Liver (tissue), 9 donors: ENCODE data around the gene ABCA12. TPM values are rescaled to one million over a fixed set of nuclear protein-coding genes. Genes with fewer than 3 reads are reported as not detected.

Experiments
- DNase-seq: peaks from one replicate; pipeline ENCODE4 v3.0.0-alpha.2; 2017; ENCODE audit warnings: low spot score
- H3K27ac ChIP-seq, 2 donors: one replicate each; pipeline ENCODE4 v1.7.0; 2013; ENCODE audit warnings: inconsistent platforms in 2 of 2, low read length in 2 of 2, control low read depth in 1 of 2, low read depth in 1 of 2, mild to moderate bottlenecking in 1 of 2
- H3K27me3 ChIP-seq, 4 donors: one replicate each; pipeline versions ENCODE4 v1.6.1 to v1.7.0; 2013; ENCODE audit warnings: low read length in 3 of 4, inconsistent platforms in 1 of 4, mild to moderate bottlenecking in 1 of 4, moderate library complexity in 1 of 4; ENCODE audit not compliant: control insufficient read depth in 4 of 4, insufficient read depth in 4 of 4
- H3K36me3 ChIP-seq, 4 donors: one replicate each; pipeline versions ENCODE4 v1.6.1 to v1.7.0; 2013; ENCODE audit warnings: low read length in 3 of 4, mild to moderate bottlenecking in 3 of 4, low read depth in 1 of 4, moderate library complexity in 1 of 4; ENCODE audit not compliant: control insufficient read depth in 4 of 4, insufficient read depth in 3 of 4
- H3K4me1 ChIP-seq, 4 donors: one replicate each; pipeline versions ENCODE4 v1.6.1 to v1.7.0; 2013; ENCODE audit warnings: low read length in 3 of 4, mild to moderate bottlenecking in 3 of 4, moderate library complexity in 1 of 4; ENCODE audit not compliant: control insufficient read depth in 4 of 4, insufficient read depth in 4 of 4
- H3K4me3 ChIP-seq, 3 donors: one replicate each; pipeline versions ENCODE4 v1.6.1 to v1.7.0; 2013; ENCODE audit warnings: low read length in 3 of 3, control low read depth in 1 of 3, low read depth in 1 of 3, mild to moderate bottlenecking in 1 of 3
- H3K9ac ChIP-seq, 2 donors: one replicate each; pipeline ENCODE4 v1.7.0; 2013; ENCODE audit warnings: low read length in 2 of 2, mild to moderate bottlenecking in 2 of 2, moderate library complexity in 2 of 2, control low read depth in 1 of 2, low read depth in 1 of 2
- H3K9me3 ChIP-seq, 4 donors: one replicate each; pipeline versions ENCODE4 v1.6.1 to v1.7.0; 2013; ENCODE audit warnings: low read length in 3 of 4; ENCODE audit not compliant: control insufficient read depth in 4 of 4
- ATF3 ChIP-seq: IDR thresholded peaks from 2 replicates; pipeline ENCODE4 v1.6.1; 2016; ENCODE audit warnings: antibody characterized with exemption
- CTCF ChIP-seq: fragments of 150-350 bp; IDR thresholded peaks from 2 replicates; pipeline ENCODE4 v1.5.1; 2017; ENCODE audit warnings: improper control_type of control experiment, low read depth, low read length; ENCODE audit not compliant: missing input control
- EGR1 ChIP-seq, 2 donors: IDR thresholded peaks; 2 replicates each; pipeline ENCODE4 v1.6.1; 2016 to 2018; ENCODE audit warnings: antibody characterized with exemption in 2 of 2, low read depth in 2 of 2
- FOXA1 ChIP-seq: IDR thresholded peaks from 2 replicates; pipeline ENCODE4 v1.6.1; 2016; ENCODE audit warnings: antibody characterized with exemption
- FOXA2 ChIP-seq: IDR thresholded peaks from 2 replicates; pipeline ENCODE4 v1.6.1; 2016; ENCODE audit warnings: antibody characterized with exemption
- GABPA ChIP-seq, 2 donors: IDR thresholded peaks in 1 of 2; conservative IDR thresholded peaks in 1 of 2; 2 replicates each; pipeline ENCODE4 v1.6.1; 2016; ENCODE audit warnings: antibody characterized with exemption in 2 of 2, mild to moderate bottlenecking in 1 of 2, moderate library complexity in 1 of 2
- HNF4A ChIP-seq, 2 donors: conservative IDR thresholded peaks; 2 replicates each; pipeline ENCODE4 v1.6.1; 2016; ENCODE audit warnings: antibody characterized with exemption in 2 of 2, mild to moderate bottlenecking in 2 of 2
- HNF4G ChIP-seq: IDR thresholded peaks from 2 replicates; pipeline ENCODE4 v1.6.1; 2016; ENCODE audit warnings: antibody characterized with exemption
- JUND ChIP-seq, 2 donors: IDR thresholded peaks; 2 replicates each; pipeline ENCODE4 v1.6.1; 2016; ENCODE audit warnings: antibody characterized with exemption in 2 of 2
- MAX ChIP-seq: IDR thresholded peaks from 2 replicates; pipeline ENCODE4 v1.6.1; 2016; ENCODE audit warnings: antibody characterized with exemption
- NR2F2 ChIP-seq: IDR thresholded peaks from 2 replicates; pipeline ENCODE4 v1.6.1; 2016; ENCODE audit warnings: antibody characterized with exemption
- RAD21 ChIP-seq, 2 donors: IDR thresholded peaks; 2 replicates each; pipeline ENCODE4 v1.6.1; 2016; ENCODE audit warnings: antibody characterized with exemption in 2 of 2, mild to moderate bottlenecking in 2 of 2
- RXRA ChIP-seq, 2 donors: IDR thresholded peaks; 2 replicates each; pipeline ENCODE4 v1.6.1; 2017 to 2018; ENCODE audit warnings: antibody characterized with exemption in 2 of 2, mild to moderate bottlenecking in 1 of 2
- SP1 ChIP-seq: IDR thresholded peaks from 2 replicates; pipeline ENCODE4 v1.6.1; 2018; ENCODE audit warnings: antibody characterized with exemption, mild to moderate bottlenecking
- TAF1 ChIP-seq: conservative IDR thresholded peaks from 2 replicates; pipeline ENCODE4 v1.6.1; 2016; ENCODE audit warnings: antibody characterized with exemption, mild to moderate bottlenecking
- YY1 ChIP-seq: IDR thresholded peaks from 2 replicates; pipeline ENCODE4 v1.6.1; 2016; ENCODE audit warnings: antibody characterized with exemption, mild to moderate bottlenecking
- ZBTB33 ChIP-seq: IDR thresholded peaks from 2 replicates; pipeline ENCODE4 v1.6.1; 2016; ENCODE audit warnings: antibody characterized with exemption
- WGBS: extraction: QIAGEN DNeasy Blood & Tissue Kit; methylation state at CpG from one replicate; pipeline ENCODE4 v1.1.7; 2013; 5-methylcytosine and 5-hydroxymethylcytosine counted together
- polyA plus RNA-seq, 2 donors: library from polyadenylated mRNA; stranded (reverse) in 1 of 2; unstranded in 1 of 2; fragments of 200-250 nt in 1 of 2; fragments of >200 nt in 1 of 2; fragmentation: Nextera tagmentation in 1 of 2; extraction: Ambion mirVana in 1 of 2; gene quantifications; one replicate each; pipeline versions ENCODE4 v1.2.1 to v1.2.3, GENCODE V29; 2013 to 2015
- total RNA-seq, 2 donors: library from RNA; depleted of rRNA; stranded (reverse); fragments of >200 nt; gene quantifications; one replicate each; pipeline ENCODE4 v1.2.3, GENCODE V29; 2014
- TF ChIP-seq, protein P1 (sequence below): IDR thresholded peaks from 2 replicates; pipeline ENCODE4 v1.6.1; 2016; ENCODE audit warnings: antibody characterized with exemption, mild to moderate bottlenecking
- donor health status: healthy.
- donor health status: healthy.
- donor health status: healthy.
- donor health status: healthy.
- donor health status: healthy.

The ABCA12 gene
- total and polyA plus RNA-seq, 4 donors: 0.03 TPM; not detected in 3

DNA sequence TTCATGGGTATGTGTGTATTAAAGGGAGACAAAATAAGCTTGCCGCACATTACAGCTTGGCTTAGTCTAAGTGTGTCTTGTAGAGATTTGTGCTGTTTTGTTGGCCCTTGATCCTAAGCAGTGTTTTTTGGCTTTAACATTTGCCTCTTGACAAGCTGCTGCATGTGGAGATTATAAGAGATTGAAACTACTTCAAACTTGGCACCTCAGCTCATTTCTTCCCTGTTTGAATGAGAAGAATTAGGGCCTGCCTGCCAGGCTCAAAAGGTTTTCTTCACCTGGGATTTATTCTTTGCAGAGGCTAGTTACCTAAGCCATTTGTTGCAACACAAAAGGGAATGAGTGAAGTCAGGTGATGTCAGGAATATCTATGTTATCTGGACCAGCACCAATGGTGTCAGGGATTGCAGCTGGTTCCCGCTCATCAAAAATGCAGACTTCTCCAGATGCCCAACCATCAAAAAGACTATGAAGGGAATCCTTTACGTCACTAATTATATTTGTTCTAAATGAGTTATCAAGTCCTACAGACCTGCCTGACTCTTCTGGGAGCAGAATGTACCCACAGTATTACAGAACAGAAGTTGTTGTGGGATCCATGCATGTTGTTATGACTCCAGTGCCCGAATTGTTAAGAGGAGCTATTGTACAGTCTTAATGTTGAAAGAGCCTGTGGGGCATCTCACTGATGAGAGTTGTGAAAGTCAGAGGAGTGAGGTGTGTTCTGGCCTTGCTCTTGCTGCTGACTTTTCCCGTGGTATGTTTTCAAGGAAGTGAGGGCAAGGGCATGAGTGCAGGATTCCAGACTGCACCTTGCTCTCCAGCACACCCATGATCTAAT is 31.0 kb downstream of the ABCA12 start:
- no peak overlapping the region for H3K4me3 ChIP-seq
- H3K27me3 ChIP-seq: no peaks in the 10 kb centered on the region
- no peak overlapping the region for H3K27ac ChIP-seq
- TF ChIP-seq YY1: no peak
- no peak for TF ChIP-seq HNF4G
- TF ChIP-seq ATF3: no peak
- TF ChIP-seq RXRA (IDR thresholded peaks at IDR 0.05): no peak
- no peak for TF ChIP-seq MAX
- no peak for TF ChIP-seq JUND (IDR thresholded peaks at IDR 0.05)
- TF ChIP-seq ZBTB33: no peak
- TF ChIP-seq NR2F2: no peak
- TF ChIP-seq HNF4A (conservative IDR thresholded peaks at IDR 0.05): no peak
- no peak for TF ChIP-seq EGR1 (IDR thresholded peaks at IDR 0.05; ENCODE audit: low read depth in 2 of 2)
- TF ChIP-seq SP1: no peak
- TF ChIP-seq GABPA (IDR thresholded peaks at IDR 0.05 in 1 of 2, conservative IDR thresholded peaks at IDR 0.05 in 1 of 2): no peak
- TF ChIP-seq CTCF: no peak
- TF ChIP-seq FOXA1: no peak
- TF ChIP-seq, protein P1, sequence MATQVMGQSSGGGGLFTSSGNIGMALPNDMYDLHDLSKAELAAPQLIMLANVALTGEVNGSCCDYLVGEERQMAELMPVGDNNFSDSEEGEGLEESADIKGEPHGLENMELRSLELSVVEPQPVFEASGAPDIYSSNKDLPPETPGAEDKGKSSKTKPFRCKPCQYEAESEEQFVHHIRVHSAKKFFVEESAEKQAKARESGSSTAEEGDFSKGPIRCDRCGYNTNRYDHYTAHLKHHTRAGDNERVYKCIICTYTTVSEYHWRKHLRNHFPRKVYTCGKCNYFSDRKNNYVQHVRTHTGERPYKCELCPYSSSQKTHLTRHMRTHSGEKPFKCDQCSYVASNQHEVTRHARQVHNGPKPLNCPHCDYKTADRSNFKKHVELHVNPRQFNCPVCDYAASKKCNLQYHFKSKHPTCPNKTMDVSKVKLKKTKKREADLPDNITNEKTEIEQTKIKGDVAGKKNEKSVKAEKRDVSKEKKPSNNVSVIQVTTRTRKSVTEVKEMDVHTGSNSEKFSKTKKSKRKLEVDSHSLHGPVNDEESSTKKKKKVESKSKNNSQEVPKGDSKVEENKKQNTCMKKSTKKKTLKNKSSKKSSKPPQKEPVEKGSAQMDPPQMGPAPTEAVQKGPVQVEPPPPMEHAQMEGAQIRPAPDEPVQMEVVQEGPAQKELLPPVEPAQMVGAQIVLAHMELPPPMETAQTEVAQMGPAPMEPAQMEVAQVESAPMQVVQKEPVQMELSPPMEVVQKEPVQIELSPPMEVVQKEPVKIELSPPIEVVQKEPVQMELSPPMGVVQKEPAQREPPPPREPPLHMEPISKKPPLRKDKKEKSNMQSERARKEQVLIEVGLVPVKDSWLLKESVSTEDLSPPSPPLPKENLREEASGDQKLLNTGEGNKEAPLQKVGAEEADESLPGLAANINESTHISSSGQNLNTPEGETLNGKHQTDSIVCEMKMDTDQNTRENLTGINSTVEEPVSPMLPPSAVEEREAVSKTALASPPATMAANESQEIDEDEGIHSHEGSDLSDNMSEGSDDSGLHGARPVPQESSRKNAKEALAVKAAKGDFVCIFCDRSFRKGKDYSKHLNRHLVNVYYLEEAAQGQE: no peak
- no peak for TF ChIP-seq TAF1
- TF ChIP-seq RAD21 (IDR thresholded peaks at IDR 0.05): no peak
- no peak for TF ChIP-seq FOXA2
- no peak overlapping the region for H3K9ac ChIP-seq
- H3K4me1 ChIP-seq: no peaks in the 10 kb centered on the region
- peaks cover 0 to 3% (median 0%) of the 10 kb centered on the region in 4 donors for H3K9me3 ChIP-seq
- H3K36me3 ChIP-seq: no peaks in the 10 kb centered on the region
- no peak for DNase-seq
- 82% methylated on average over 5 of the region's 5 CpGs for whole genome bisulfite sequencing
